ENCODE data around the gene GNAI1. TPM values are rescaled to one million over a fixed set of nuclear protein-coding genes. Genes with fewer than 3 reads are reported as not detected.

The GNAI1 gene
- total and polyA plus RNA-seq, 2 experiments from 2014 or later, result 57.4 to 58.7 TPM

DNA sequence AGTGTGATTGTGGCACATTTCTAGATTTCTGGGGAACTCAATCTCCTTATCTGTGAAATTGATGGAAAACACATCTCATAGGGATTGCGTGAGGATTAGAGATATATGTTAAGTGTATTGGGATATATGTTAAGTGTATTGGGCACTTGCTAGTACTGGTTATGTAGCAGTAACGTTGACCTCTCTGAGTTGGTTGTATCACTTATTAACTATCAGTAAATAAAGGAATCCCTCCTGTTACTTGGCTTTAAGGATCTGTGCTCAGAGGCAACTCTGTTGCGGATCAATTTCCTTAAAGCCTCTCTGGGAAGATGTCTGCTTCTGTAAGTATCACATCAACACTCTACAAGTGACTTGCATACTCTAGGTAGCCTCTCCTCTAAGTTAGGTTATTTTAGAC, 25.2 kb downstream of the GNAI1 start:
- no peak overlapping the region for H3K4me3 ChIP-seq
- H2AFZ ChIP-seq, result no peak overlapping the region
- H3K9me2 ChIP-seq (replicated peaks; ENCODE audit: insufficient read depth), result no peaks in the 10 kb centered on the region
- peaks cover 7% of the 10 kb centered on the region for H4K20me1 ChIP-seq (ENCODE audit: insufficient read depth, poor library complexity, severe bottlenecking)
- TF ChIP-seq EZH2phosphoT487 (IDR thresholded peaks at IDR 0.05; ENCODE audit: low read depth, severe bottlenecking, unreplicated experiment) (no peak), EZH2 (IDR thresholded peaks at IDR 0.05; ENCODE audit: borderline replicate concordance) (no peak)
- TF ChIP-seq, protein P1, sequence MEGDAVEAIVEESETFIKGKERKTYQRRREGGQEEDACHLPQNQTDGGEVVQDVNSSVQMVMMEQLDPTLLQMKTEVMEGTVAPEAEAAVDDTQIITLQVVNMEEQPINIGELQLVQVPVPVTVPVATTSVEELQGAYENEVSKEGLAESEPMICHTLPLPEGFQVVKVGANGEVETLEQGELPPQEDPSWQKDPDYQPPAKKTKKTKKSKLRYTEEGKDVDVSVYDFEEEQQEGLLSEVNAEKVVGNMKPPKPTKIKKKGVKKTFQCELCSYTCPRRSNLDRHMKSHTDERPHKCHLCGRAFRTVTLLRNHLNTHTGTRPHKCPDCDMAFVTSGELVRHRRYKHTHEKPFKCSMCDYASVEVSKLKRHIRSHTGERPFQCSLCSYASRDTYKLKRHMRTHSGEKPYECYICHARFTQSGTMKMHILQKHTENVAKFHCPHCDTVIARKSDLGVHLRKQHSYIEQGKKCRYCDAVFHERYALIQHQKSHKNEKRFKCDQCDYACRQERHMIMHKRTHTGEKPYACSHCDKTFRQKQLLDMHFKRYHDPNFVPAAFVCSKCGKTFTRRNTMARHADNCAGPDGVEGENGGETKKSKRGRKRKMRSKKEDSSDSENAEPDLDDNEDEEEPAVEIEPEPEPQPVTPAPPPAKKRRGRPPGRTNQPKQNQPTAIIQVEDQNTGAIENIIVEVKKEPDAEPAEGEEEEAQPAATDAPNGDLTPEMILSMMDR (IDR thresholded peaks at IDR 0.05; ENCODE audit: poor library complexity), result no peak
- WGBS (ENCODE audit: low lambda C conversion rate, missing lambda C conversion rate), result 63% methylated on average over 3 of the region's 3 CpGs
- no peaks in the 10 kb centered on the region for H3K36me3 ChIP-seq (replicated peaks; ENCODE audit: insufficient read depth, low read depth)
- no peak for DNase-seq (ENCODE audit: low spot score)
- H3K4me1 ChIP-seq (ENCODE audit: insufficient read depth), result peaks cover 5% of the 10 kb centered on the region
- H3K27me3 ChIP-seq, result no peaks in the 10 kb centered on the region
- no peaks in the 10 kb centered on the region for H3K9me3 ChIP-seq (ENCODE audit: low read depth)
- no peak overlapping the region for H3K27ac ChIP-seq
- H3K79me2 ChIP-seq, result peaks cover 98% of the 10 kb centered on the region
- no peak overlapping the region for H3K4me2 ChIP-seq

DNA sequence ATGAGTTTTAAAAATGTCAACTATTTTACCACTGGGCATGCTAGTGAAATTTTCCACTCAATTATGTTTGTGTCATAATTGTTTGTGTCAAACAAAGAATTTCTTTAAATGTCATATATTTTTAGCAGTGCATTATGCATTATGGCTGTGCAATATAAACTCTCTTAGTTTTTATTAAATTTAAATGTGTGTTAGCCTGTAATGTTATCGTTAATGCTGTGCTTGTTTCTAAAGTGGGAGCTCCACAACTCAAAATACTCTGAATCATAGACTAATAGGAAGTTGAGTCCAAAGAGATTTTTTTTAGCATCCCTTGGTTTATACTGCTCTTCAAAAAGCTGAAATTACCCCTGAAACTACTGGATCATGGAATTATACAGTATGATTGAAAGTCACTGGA, 26.8 kb downstream of the GNAI1 start:
- Histone ChIP-seq H3K4me3 (no peak overlapping the region), H3K79me2 (peaks cover 98% of the 10 kb centered on the region), H3K4me2 (no peak overlapping the region), H3K9me2 (replicated peaks; ENCODE audit: insufficient read depth) (no peaks in the 10 kb centered on the region), H3K27ac (no peak overlapping the region), H3K4me1 (ENCODE audit: insufficient read depth) (peaks cover 5% of the 10 kb centered on the region), H2AFZ (no peak overlapping the region), H3K9me3 (ENCODE audit: low read depth) (no peaks in the 10 kb centered on the region), H3K27me3 (no peaks in the 10 kb centered on the region), H3K36me3 (replicated peaks; ENCODE audit: insufficient read depth, low read depth) (no peaks in the 10 kb centered on the region), H4K20me1 (ENCODE audit: insufficient read depth, poor library complexity, severe bottlenecking) (peaks cover 14% of the 10 kb centered on the region)
- TF ChIP-seq EZH2 (IDR thresholded peaks at IDR 0.05; ENCODE audit: borderline replicate concordance) (no peak), EZH2phosphoT487 (IDR thresholded peaks at IDR 0.05; ENCODE audit: low read depth, severe bottlenecking, unreplicated experiment) (no peak)
- TF ChIP-seq, protein P1 (IDR thresholded peaks at IDR 0.05; ENCODE audit: poor library complexity), result no peak
- DNase-seq (ENCODE audit: low spot score), result no peak
- 69% methylated on average over 1 of the region's 1 CpG for WGBS (ENCODE audit: low lambda C conversion rate, missing lambda C conversion rate)

DNA sequence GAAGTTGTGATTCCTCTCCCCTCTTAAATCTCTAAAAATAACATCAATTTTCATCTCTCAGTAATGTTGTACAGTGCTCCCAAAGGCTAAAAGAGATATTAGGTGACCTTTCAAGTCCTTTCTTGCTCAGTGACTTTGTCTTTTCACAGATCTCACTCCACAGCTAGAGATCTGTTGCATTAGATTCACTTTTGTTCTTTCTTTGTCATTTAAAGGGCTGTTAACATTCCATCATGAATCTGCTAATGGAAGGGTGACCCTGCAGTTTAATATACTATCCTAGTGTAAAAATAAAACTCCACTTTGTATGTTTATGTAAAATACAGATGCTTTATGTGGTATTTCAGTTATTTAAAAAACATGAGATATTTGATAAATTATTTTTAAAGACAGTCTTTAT, 30.5 kb downstream of the GNAI1 start:
- Histone ChIP-seq H3K4me2 (no peak overlapping the region), H3K9me2 (replicated peaks; ENCODE audit: insufficient read depth) (no peaks in the 10 kb centered on the region), H2AFZ (no peak overlapping the region), H3K79me2 (peaks cover 98% of the 10 kb centered on the region), H3K4me1 (ENCODE audit: insufficient read depth) (no peaks in the 10 kb centered on the region), H3K4me3 (no peak overlapping the region), H3K9me3 (ENCODE audit: low read depth) (no peaks in the 10 kb centered on the region), H3K27me3 (no peaks in the 10 kb centered on the region), H4K20me1 (ENCODE audit: insufficient read depth, poor library complexity, severe bottlenecking) (peaks cover 14% of the 10 kb centered on the region), H3K36me3 (replicated peaks; ENCODE audit: insufficient read depth, low read depth) (no peaks in the 10 kb centered on the region), H3K27ac (no peak overlapping the region)
- TF ChIP-seq, protein P1 (IDR thresholded peaks at IDR 0.05; ENCODE audit: poor library complexity), result no peak
- TF ChIP-seq EZH2 (IDR thresholded peaks at IDR 0.05; ENCODE audit: borderline replicate concordance) (no peak), EZH2phosphoT487 (IDR thresholded peaks at IDR 0.05; ENCODE audit: low read depth, severe bottlenecking, unreplicated experiment) (no peak)
- no peak for DNase-seq (ENCODE audit: low spot score)

DNA sequence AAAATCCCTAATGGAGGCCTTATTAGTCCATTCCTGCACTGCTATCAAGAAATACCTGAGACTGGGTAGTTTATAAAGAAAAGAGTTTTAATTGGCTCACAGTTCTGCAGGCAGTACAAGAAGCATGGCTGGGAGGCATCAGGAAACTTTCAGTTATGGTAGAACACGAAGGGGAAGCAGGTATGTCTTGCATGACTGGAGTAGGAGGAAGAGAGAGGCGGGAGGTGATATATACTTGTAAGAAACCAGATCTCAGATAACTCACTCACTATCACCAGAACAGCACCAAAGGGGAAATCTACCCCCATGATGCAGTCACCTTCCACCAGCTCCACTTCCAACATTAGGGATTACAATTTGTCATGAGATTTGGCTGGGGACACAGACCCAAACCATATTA, 35.8 kb downstream of the GNAI1 start:
- Histone ChIP-seq H3K79me2 (peaks cover 97% of the 10 kb centered on the region), H3K4me3 (no peak overlapping the region), H3K36me3 (replicated peaks; ENCODE audit: insufficient read depth, low read depth) (no peaks in the 10 kb centered on the region), H3K4me2 (no peak overlapping the region), H2AFZ (no peak overlapping the region), H3K27me3 (no peaks in the 10 kb centered on the region), H3K9me2 (replicated peaks; ENCODE audit: insufficient read depth) (no peaks in the 10 kb centered on the region), H4K20me1 (ENCODE audit: insufficient read depth, poor library complexity, severe bottlenecking) (peaks cover 6% of the 10 kb centered on the region), H3K27ac (no peak overlapping the region), H3K9me3 (ENCODE audit: low read depth) (no peaks in the 10 kb centered on the region), H3K4me1 (ENCODE audit: insufficient read depth) (no peaks in the 10 kb centered on the region)
- DNase-seq (ENCODE audit: low spot score), result no peak
- WGBS (ENCODE audit: low lambda C conversion rate, missing lambda C conversion rate), result 87% methylated on average over 2 of the region's 2 CpGs
- TF ChIP-seq EZH2 (IDR thresholded peaks at IDR 0.05; ENCODE audit: borderline replicate concordance), result no peak
- TF ChIP-seq, protein P1 (IDR thresholded peaks at IDR 0.05; ENCODE audit: poor library complexity), result no peak
- no peak for TF ChIP-seq EZH2phosphoT487 (IDR thresholded peaks at IDR 0.05; ENCODE audit: low read depth, severe bottlenecking, unreplicated experiment)

Measured in hepatocyte (in vitro differentiated cells).